ENCODE measurements around the gene PRKAR2A. TPM values are rescaled to one million over a fixed set of nuclear protein-coding genes. Genes with fewer than 3 reads are reported as not detected.
A peak's percentile ranks its signal among the peaks of the same experiment; 100 is the strongest.

The PRKAR2A gene
- total RNA-seq, 5 donors from 2014 or later (not counting 1 experiment from before 2014, with no cell fraction given): 30.9 to 51.8 (median 49.0) TPM

- ChIA-PET CTCF (no interaction called here), POLR2A (no interaction called here)
- H3K27ac Mint-ChIP-seq: peak overlapping the region in 1 of 2 donors; percentile 69
- no peaks in the 10 kb centered on the region for H3K27me3 ChIP-seq (replicated peaks in 1 of 2; ENCODE audit: control insufficient read depth in 2 of 2, extremely low read depth in 1 of 2, insufficient read depth in 2 of 2, low read length in 1 of 2)
- peaks cover 17% of the 10 kb centered on the region for H3K36me3 Mint-ChIP-seq
- H3K27ac ChIP-seq (ENCODE audit: low read length): no peak overlapping the region
- no peaks in the 10 kb centered on the region for H3K9me3 Mint-ChIP-seq
- 86% methylated on average over 7 of the region's 7 CpGs for whole genome bisulfite sequencing (ENCODE audit: insufficient coverage)
- peaks cover 6 to 55% of the 10 kb centered on the region in 2 experiments for H3K4me1 ChIP-seq (ENCODE audit: control insufficient read depth in 1 of 2, extremely low read depth in 1 of 2, insufficient read depth in 2 of 2, low read length in 2 of 2)
- no peak for ATAC-seq (replicated peaks in 1 of 4)
- H3K36me3 ChIP-seq (ENCODE audit: control insufficient read depth in 2 of 2, extremely low read depth in 1 of 2, insufficient read depth in 1 of 2, low read length in 1 of 2): peaks cover 5 to 42% of the 10 kb centered on the region in 2 donors
- H3K4me3 Mint-ChIP-seq: peak overlapping the region in 1 of 3 donors; percentile 25
- H3K27me3 Mint-ChIP-seq: no peaks in the 10 kb centered on the region
- H3K4me1 Mint-ChIP-seq: peaks cover 57 to 66% (median 64%) of the 10 kb centered on the region in 3 donors
- no peaks in the 10 kb centered on the region for H3K9me3 ChIP-seq
- no peak overlapping the region for H3K4me3 ChIP-seq (ENCODE audit: control insufficient read depth in 1 of 2, extremely low read depth in 1 of 2, low read length in 1 of 2)
- DNase-seq: no peak
Measured at GRCh38 chr3:48709051-48709461, 138.6 kb downstream of the PRKAR2A start.

GRCh38 chr3:48708481-48708889 lies 139.2 kb downstream of the PRKAR2A start:
- H3K9me3 Mint-ChIP-seq: no peaks in the 10 kb centered on the region
- Histone ChIP-seq H3K9me3 (no peaks in the 10 kb centered on the region), H3K4me3 (ENCODE audit: control insufficient read depth in 1 of 2, extremely low read depth in 1 of 2, low read length in 1 of 2) (no peak overlapping the region), H3K27me3 (replicated peaks in 1 of 2; ENCODE audit: control insufficient read depth in 2 of 2, extremely low read depth in 1 of 2, insufficient read depth in 2 of 2, low read length in 1 of 2) (no peaks in the 10 kb centered on the region), H3K27ac (ENCODE audit: low read length) (no peak overlapping the region), H3K4me1 (ENCODE audit: control insufficient read depth in 1 of 2, extremely low read depth in 1 of 2, insufficient read depth in 2 of 2, low read length in 2 of 2) (peaks cover 6 to 49% of the 10 kb centered on the region in 2 experiments), H3K36me3 (ENCODE audit: control insufficient read depth in 2 of 2, extremely low read depth in 1 of 2, insufficient read depth in 1 of 2, low read length in 1 of 2) (peaks cover 5 to 42% of the 10 kb centered on the region in 2 donors)
- ATAC-seq (replicated peaks in 1 of 4) (no peak), DNase-seq (no peak)
- H3K27ac Mint-ChIP-seq: peak overlapping the region in 1 of 2 donors; percentile 57
- ChIA-PET CTCF (no interaction called here), POLR2A (no interaction called here)
- H3K36me3 Mint-ChIP-seq: peaks cover 18% of the 10 kb centered on the region
- peaks cover 56 to 67% (median 67%) of the 10 kb centered on the region in 3 donors for H3K4me1 Mint-ChIP-seq
- no peaks in the 10 kb centered on the region for H3K27me3 Mint-ChIP-seq
- peak overlapping the region in 1 of 3 donors; percentile 25 for H3K4me3 Mint-ChIP-seq
- WGBS (ENCODE audit: insufficient coverage): 90% methylated on average over 2 of the region's 2 CpGs

GRCh38 chr3:48707157-48707556 lies 140.5 kb downstream of the PRKAR2A start:
- Histone ChIP-seq H3K27ac (ENCODE audit: low read length) (no peak overlapping the region), H3K9me3 (no peaks in the 10 kb centered on the region), H3K4me1 (ENCODE audit: control insufficient read depth in 1 of 2, extremely low read depth in 1 of 2, insufficient read depth in 2 of 2, low read length in 2 of 2) (peaks cover 4 to 37% of the 10 kb centered on the region in 2 experiments), H3K27me3 (replicated peaks in 1 of 2; ENCODE audit: control insufficient read depth in 2 of 2, extremely low read depth in 1 of 2, insufficient read depth in 2 of 2, low read length in 1 of 2) (no peaks in the 10 kb centered on the region), H3K36me3 (ENCODE audit: control insufficient read depth in 2 of 2, extremely low read depth in 1 of 2, insufficient read depth in 1 of 2, low read length in 1 of 2) (peaks cover 5 to 42% of the 10 kb centered on the region in 2 donors), H3K4me3 (ENCODE audit: control insufficient read depth in 1 of 2, extremely low read depth in 1 of 2, low read length in 1 of 2) (no peak overlapping the region)
- H3K4me3 Mint-ChIP-seq: no peak overlapping the region
- ATAC-seq (replicated peaks in 1 of 4): no peak
- DNase-seq: no peak
- ChIA-PET POLR2A (no interaction called here), CTCF (interaction anchor here in 1 of 2 donors (0.6 kb wide), 1 partner anchor 1516 kb away, joined by 3 read pairs; no protein-coding TSS in a partner anchor)
- no peaks in the 10 kb centered on the region for H3K9me3 Mint-ChIP-seq
- H3K27ac Mint-ChIP-seq: no peak overlapping the region
- H3K4me1 Mint-ChIP-seq: peaks cover 56 to 68% (median 68%) of the 10 kb centered on the region in 3 donors
- peaks cover 24% of the 10 kb centered on the region for H3K36me3 Mint-ChIP-seq
- no peaks in the 10 kb centered on the region for H3K27me3 Mint-ChIP-seq
- 100% methylated on average over 2 of the region's 5 CpGs for WGBS (ENCODE audit: insufficient coverage)

GRCh38 chr3:48702320-48702920 lies 145.3 kb downstream of the PRKAR2A start:
- Histone ChIP-seq H3K27me3 (replicated peaks in 1 of 2; ENCODE audit: control insufficient read depth in 2 of 2, extremely low read depth in 1 of 2, insufficient read depth in 2 of 2, low read length in 1 of 2) (no peaks in the 10 kb centered on the region), H3K9me3 (no peaks in the 10 kb centered on the region), H3K4me1 (ENCODE audit: control insufficient read depth in 1 of 2, extremely low read depth in 1 of 2, insufficient read depth in 2 of 2, low read length in 2 of 2) (peaks cover 0 to 29% of the 10 kb centered on the region in 2 experiments), H3K27ac (ENCODE audit: low read length) (no peak overlapping the region), H3K4me3 (ENCODE audit: control insufficient read depth in 1 of 2, extremely low read depth in 1 of 2, low read length in 1 of 2) (no peak overlapping the region), H3K36me3 (ENCODE audit: control insufficient read depth in 2 of 2, extremely low read depth in 1 of 2, insufficient read depth in 1 of 2, low read length in 1 of 2) (peaks cover 12 to 47% of the 10 kb centered on the region in 2 donors)
- peak overlapping the region in 1 of 2 donors; percentile 6 for H3K27ac Mint-ChIP-seq
- CTCF ChIA-PET: no interaction called here
- DNase-seq (no peak), ATAC-seq (replicated peaks in 1 of 4) (no peak)
- H3K4me3 Mint-ChIP-seq: no peak overlapping the region
- POLR2A ChIA-PET: no interaction called here
- no peaks in the 10 kb centered on the region for H3K9me3 Mint-ChIP-seq
- H3K27me3 Mint-ChIP-seq: no peaks in the 10 kb centered on the region
- WGBS (ENCODE audit: insufficient coverage): 84% methylated on average over 5 of the region's 6 CpGs
- H3K4me1 Mint-ChIP-seq: peaks cover 41 to 54% (median 51%) of the 10 kb centered on the region in 3 donors
- H3K36me3 Mint-ChIP-seq: peaks cover 16% of the 10 kb centered on the region

- Histone ChIP-seq H3K27me3 (replicated peaks in 1 of 2; ENCODE audit: control insufficient read depth in 2 of 2, extremely low read depth in 1 of 2, insufficient read depth in 2 of 2, low read length in 1 of 2) (no peaks in the 10 kb centered on the region), H3K4me3 (ENCODE audit: control insufficient read depth in 1 of 2, extremely low read depth in 1 of 2, low read length in 1 of 2) (no peak overlapping the region), H3K36me3 (ENCODE audit: control insufficient read depth in 2 of 2, extremely low read depth in 1 of 2, insufficient read depth in 1 of 2, low read length in 1 of 2) (peaks cover 7 to 43% of the 10 kb centered on the region in 2 donors), H3K27ac (ENCODE audit: low read length) (no peak overlapping the region), H3K9me3 (no peaks in the 10 kb centered on the region), H3K4me1 (ENCODE audit: control insufficient read depth in 1 of 2, extremely low read depth in 1 of 2, insufficient read depth in 2 of 2, low read length in 2 of 2) (peaks cover 0 to 27% of the 10 kb centered on the region in 2 experiments)
- Mint-ChIP-seq H3K9me3 (no peaks in the 10 kb centered on the region), H3K27ac (no peak overlapping the region), H3K4me1 (peaks cover 34 to 53% (median 46%) of the 10 kb centered on the region in 3 donors), H3K36me3 (peaks cover 18% of the 10 kb centered on the region), H3K27me3 (no peaks in the 10 kb centered on the region), H3K4me3 (no peak overlapping the region)
- no CpG with 5 or more reads among the region's 11 CpGs for WGBS (ENCODE audit: insufficient coverage)
- no peak for DNase-seq
- no peak for ATAC-seq (replicated peaks in 1 of 4)
- CTCF ChIA-PET: interaction anchor here in 1 of 2 donors (0.6 kb wide), 1 partner anchor 89 kb away, joined by 6 read pairs; no protein-coding TSS in a partner anchor
- POLR2A ChIA-PET: no interaction called here
Measured at GRCh38 chr3:48700731-48701405, 146.8 kb downstream of the PRKAR2A start.

- Histone ChIP-seq H3K4me3 (ENCODE audit: control insufficient read depth in 1 of 2, extremely low read depth in 1 of 2, low read length in 1 of 2) (no peak overlapping the region), H3K27me3 (replicated peaks in 1 of 2; ENCODE audit: control insufficient read depth in 2 of 2, extremely low read depth in 1 of 2, insufficient read depth in 2 of 2, low read length in 1 of 2) (no peaks in the 10 kb centered on the region), H3K4me1 (ENCODE audit: control insufficient read depth in 1 of 2, extremely low read depth in 1 of 2, insufficient read depth in 2 of 2, low read length in 2 of 2) (peaks cover 0 to 30% of the 10 kb centered on the region in 2 experiments), H3K9me3 (no peaks in the 10 kb centered on the region), H3K36me3 (ENCODE audit: control insufficient read depth in 2 of 2, extremely low read depth in 1 of 2, insufficient read depth in 1 of 2, low read length in 1 of 2) (peaks cover 17 to 52% of the 10 kb centered on the region in 2 donors), H3K27ac (ENCODE audit: low read length) (no peak overlapping the region)
- no peak for DNase-seq
- no peaks in the 10 kb centered on the region for H3K27me3 Mint-ChIP-seq
- peak overlapping the region in 1 of 2 donors; percentile 44 for H3K27ac Mint-ChIP-seq
- H3K36me3 Mint-ChIP-seq: peaks cover 19% of the 10 kb centered on the region
- no peak overlapping the region for H3K4me3 Mint-ChIP-seq
- ChIA-PET CTCF (no interaction called here), POLR2A (interaction anchor here in 1 of 2 donors (0.6 kb wide), 1 partner anchor 199 kb away, joined by 3 read pairs; no protein-coding TSS in a partner anchor)
- 96% methylated on average over 6 of the region's 8 CpGs for WGBS (ENCODE audit: insufficient coverage)
- peaks cover 27 to 53% (median 41%) of the 10 kb centered on the region in 3 donors for H3K4me1 Mint-ChIP-seq
- no peak for ATAC-seq (replicated peaks in 1 of 4)
- H3K9me3 Mint-ChIP-seq: no peaks in the 10 kb centered on the region
Measured at GRCh38 chr3:48698891-48699290, 148.8 kb downstream of the PRKAR2A start.
